Measurements from ENCODE around the gene DNAJC5. TPM values are rescaled to one million over a fixed set of nuclear protein-coding genes. Genes with fewer than 3 reads are reported as not detected.

DNAJC5 gene, protein sequence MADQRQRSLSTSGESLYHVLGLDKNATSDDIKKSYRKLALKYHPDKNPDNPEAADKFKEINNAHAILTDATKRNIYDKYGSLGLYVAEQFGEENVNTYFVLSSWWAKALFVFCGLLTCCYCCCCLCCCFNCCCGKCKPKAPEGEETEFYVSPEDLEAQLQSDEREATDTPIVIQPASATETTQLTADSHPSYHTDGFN
- 57.9 TPM for total RNA-seq (ENCODE audit: unreplicated experiment)
- long read RNA-seq, partial matches to known transcripts, result 0 of 2 reads
- long read RNA-seq, other reads (novel, unspliced or antisense), result 2 of 2 reads

DNA sequence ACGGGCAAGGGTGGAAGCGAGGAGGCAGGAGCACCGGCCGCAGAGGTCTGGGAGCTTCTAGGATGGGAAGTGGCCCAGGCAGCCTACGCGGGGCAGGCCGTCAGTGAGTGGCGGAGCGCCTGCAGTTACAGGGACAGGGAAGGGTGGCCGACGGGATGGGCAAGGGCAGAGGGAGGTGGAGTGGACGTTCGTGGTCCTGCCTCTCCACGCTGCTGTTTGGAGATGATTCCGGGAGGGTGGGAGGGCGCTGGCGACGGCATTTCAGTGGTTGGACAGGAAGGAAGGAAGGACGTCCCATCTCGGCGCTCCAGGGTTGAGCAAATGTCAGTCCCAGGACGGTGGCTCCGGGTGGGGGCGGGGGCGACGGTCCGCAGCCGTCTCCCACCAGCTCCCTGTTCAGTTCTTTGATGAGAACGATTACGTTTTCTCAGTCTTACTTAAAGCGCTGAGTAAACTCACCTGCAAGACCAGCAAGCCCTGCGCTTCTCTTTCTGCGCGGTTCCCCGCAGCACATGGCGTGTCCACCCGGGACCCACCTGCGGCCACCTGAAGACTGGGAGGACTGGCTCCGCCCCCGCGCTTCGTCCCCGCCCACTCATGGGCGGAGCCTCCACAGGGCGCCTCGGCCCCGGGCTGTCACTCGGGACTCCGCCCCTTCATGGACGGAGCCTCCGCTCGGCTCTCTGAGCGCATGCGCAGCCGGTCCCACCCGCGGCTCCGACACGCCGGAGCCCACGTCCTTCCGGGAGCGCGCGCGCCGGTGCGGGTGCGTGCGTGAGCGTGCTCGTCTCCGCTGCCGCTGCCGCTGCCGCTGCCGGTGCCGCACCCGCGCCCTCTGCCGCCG lies at the start of gene DNAJC5:
Gene DNAJC5 (plus strand): TSS at position 769 of the 844 bp plus-strand sequence. CDS start 33,220 bp downstream, outside the sequence.
- TF ChIP-seq, protein P1, sequence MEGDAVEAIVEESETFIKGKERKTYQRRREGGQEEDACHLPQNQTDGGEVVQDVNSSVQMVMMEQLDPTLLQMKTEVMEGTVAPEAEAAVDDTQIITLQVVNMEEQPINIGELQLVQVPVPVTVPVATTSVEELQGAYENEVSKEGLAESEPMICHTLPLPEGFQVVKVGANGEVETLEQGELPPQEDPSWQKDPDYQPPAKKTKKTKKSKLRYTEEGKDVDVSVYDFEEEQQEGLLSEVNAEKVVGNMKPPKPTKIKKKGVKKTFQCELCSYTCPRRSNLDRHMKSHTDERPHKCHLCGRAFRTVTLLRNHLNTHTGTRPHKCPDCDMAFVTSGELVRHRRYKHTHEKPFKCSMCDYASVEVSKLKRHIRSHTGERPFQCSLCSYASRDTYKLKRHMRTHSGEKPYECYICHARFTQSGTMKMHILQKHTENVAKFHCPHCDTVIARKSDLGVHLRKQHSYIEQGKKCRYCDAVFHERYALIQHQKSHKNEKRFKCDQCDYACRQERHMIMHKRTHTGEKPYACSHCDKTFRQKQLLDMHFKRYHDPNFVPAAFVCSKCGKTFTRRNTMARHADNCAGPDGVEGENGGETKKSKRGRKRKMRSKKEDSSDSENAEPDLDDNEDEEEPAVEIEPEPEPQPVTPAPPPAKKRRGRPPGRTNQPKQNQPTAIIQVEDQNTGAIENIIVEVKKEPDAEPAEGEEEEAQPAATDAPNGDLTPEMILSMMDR (IDR thresholded peaks at IDR 0.05; ENCODE audit: partially characterized antibody, unreplicated experiment), result no peak
- peak within 1 kb of the TSS; percentile 73 for H3K27ac Mint-ChIP-seq (ENCODE audit: unreplicated experiment)
- H3K9me3 Mint-ChIP-seq (ENCODE audit: unreplicated experiment), result peaks cover 10% of the 10 kb centered on the region
- H3K36me3 Mint-ChIP-seq (ENCODE audit: unreplicated experiment), result no peaks in the 10 kb centered on the region
- peak within 1 kb of the TSS; percentile 95 for H3K4me3 Mint-ChIP-seq (ENCODE audit: unreplicated experiment)
- peaks cover 12% of the 10 kb centered on the region for H3K27me3 Mint-ChIP-seq (ENCODE audit: unreplicated experiment)
- H3K4me1 Mint-ChIP-seq (ENCODE audit: low read depth, unreplicated experiment), result peaks cover 18% of the 10 kb centered on the region
- peak; percentile 92 for DNase-seq

GRCh38 chr20:63846128-63846771 lies 48.7 kb upstream of the DNAJC5 start:
- Mint-ChIP-seq H3K36me3 (ENCODE audit: unreplicated experiment) (peaks cover 5% of the 10 kb centered on the region), H3K27ac (ENCODE audit: unreplicated experiment) (peak overlapping the region; percentile 97), H3K27me3 (ENCODE audit: unreplicated experiment) (peaks cover 9% of the 10 kb centered on the region), H3K9me3 (ENCODE audit: unreplicated experiment) (peaks cover 3% of the 10 kb centered on the region), H3K4me3 (ENCODE audit: unreplicated experiment) (peak overlapping the region; percentile 83), H3K4me1 (ENCODE audit: low read depth, unreplicated experiment) (peaks cover 3% of the 10 kb centered on the region)
- TF ChIP-seq, protein P1 (IDR thresholded peaks at IDR 0.05; ENCODE audit: partially characterized antibody, unreplicated experiment), result no peak
- peak; percentile 83 for DNase-seq

- H3K27ac Mint-ChIP-seq (ENCODE audit: unreplicated experiment), result no peak overlapping the region
- peaks cover 3% of the 10 kb centered on the region for H3K4me1 Mint-ChIP-seq (ENCODE audit: low read depth, unreplicated experiment)
- peaks cover 3% of the 10 kb centered on the region for H3K9me3 Mint-ChIP-seq (ENCODE audit: unreplicated experiment)
- no peak for DNase-seq
- TF ChIP-seq, protein P1 (IDR thresholded peaks at IDR 0.05; ENCODE audit: partially characterized antibody, unreplicated experiment), result no peak
- no peak overlapping the region for H3K4me3 Mint-ChIP-seq (ENCODE audit: unreplicated experiment)
- peaks cover 9% of the 10 kb centered on the region for H3K27me3 Mint-ChIP-seq (ENCODE audit: unreplicated experiment)
- peaks cover 5% of the 10 kb centered on the region for H3K36me3 Mint-ChIP-seq (ENCODE audit: unreplicated experiment)
These were observed 48.1 kb upstream of the DNAJC5 start for GRCh38 chr20:63846888-63847236.

GRCh38 chr20:63847237-63848002 lies 47.5 kb upstream of the DNAJC5 start:
- peak; percentile 87 for DNase-seq
- TF ChIP-seq, protein P1 (IDR thresholded peaks at IDR 0.05; ENCODE audit: partially characterized antibody, unreplicated experiment), result no peak
- H3K9me3 Mint-ChIP-seq (ENCODE audit: unreplicated experiment), result peaks cover 1% of the 10 kb centered on the region
- H3K4me3 Mint-ChIP-seq (ENCODE audit: unreplicated experiment), result no peak overlapping the region
- H3K27me3 Mint-ChIP-seq (ENCODE audit: unreplicated experiment), result peaks cover 6% of the 10 kb centered on the region
- peak overlapping the region; percentile 31 for H3K27ac Mint-ChIP-seq (ENCODE audit: unreplicated experiment)
- peaks cover 3% of the 10 kb centered on the region for H3K4me1 Mint-ChIP-seq (ENCODE audit: low read depth, unreplicated experiment)
- H3K36me3 Mint-ChIP-seq (ENCODE audit: unreplicated experiment), result peaks cover 5% of the 10 kb centered on the region
